ENCODE results near the gene HDAC3.

- TF ChIP-seq, protein P1, sequence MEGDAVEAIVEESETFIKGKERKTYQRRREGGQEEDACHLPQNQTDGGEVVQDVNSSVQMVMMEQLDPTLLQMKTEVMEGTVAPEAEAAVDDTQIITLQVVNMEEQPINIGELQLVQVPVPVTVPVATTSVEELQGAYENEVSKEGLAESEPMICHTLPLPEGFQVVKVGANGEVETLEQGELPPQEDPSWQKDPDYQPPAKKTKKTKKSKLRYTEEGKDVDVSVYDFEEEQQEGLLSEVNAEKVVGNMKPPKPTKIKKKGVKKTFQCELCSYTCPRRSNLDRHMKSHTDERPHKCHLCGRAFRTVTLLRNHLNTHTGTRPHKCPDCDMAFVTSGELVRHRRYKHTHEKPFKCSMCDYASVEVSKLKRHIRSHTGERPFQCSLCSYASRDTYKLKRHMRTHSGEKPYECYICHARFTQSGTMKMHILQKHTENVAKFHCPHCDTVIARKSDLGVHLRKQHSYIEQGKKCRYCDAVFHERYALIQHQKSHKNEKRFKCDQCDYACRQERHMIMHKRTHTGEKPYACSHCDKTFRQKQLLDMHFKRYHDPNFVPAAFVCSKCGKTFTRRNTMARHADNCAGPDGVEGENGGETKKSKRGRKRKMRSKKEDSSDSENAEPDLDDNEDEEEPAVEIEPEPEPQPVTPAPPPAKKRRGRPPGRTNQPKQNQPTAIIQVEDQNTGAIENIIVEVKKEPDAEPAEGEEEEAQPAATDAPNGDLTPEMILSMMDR (IDR thresholded peaks at IDR 0.05): no peak
- no peak for TF ChIP-seq POLR2A (IDR thresholded peaks at IDR 0.05)
Observed at GRCh38 chr5:141609044-141609443, 27.6 kb downstream of the HDAC3 start.
